Measurements from ENCODE around the gene ACOXL.

Gene ACOXL

DNA sequence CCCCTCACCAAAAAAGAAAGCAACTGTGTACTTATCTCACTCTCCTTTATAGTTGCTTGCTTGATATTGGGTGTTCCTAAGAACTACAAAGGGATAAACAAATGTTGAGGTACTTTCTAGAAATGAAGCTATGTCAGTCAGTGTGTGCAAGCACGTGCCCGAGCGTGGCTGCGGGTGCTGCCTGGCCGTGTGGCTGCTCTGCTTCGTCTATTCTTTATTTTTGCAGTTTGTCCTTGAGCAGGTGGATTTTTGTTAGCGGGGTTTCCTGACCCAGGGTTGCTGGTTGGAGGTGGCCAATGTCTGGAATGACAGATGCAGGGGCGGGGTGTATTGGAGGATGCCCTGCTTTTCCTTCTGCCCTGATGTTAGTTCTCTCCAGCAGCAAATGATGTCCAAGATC, 62.6 kb downstream of the ACOXL start:
- no peak for DNase-seq (ENCODE audit: low read depth)

DNA sequence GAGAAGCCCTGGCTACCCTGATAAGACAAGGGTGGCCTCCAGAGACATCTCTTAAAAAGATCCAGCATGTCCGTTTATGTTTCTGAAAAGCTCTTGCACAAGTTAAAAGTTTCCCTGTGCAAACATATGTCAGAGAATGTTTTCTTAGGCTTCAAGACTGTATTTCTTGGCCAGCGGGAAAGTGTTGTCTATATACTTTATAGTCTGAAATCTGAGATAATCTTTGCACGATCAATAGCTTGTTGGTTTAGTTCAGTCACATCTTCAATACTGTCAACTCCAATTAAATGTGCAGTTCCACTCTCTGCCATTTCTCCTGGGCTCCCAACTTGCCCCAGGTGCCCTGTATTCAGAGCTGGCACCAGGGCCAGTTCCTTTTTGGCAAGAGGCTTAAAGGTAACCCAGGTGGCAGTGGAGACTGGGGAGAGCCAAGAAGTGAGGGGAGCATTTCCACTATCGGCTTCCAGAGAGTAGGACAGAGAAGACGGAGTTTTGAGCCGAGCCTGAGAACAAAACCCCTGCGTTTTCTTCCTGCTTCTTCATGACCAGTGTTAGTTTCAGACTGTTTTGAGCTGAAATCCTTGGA, 64.4 kb downstream of the ACOXL start:
- DNase-seq (ENCODE audit: low read depth) = peak; percentile 10

DNA sequence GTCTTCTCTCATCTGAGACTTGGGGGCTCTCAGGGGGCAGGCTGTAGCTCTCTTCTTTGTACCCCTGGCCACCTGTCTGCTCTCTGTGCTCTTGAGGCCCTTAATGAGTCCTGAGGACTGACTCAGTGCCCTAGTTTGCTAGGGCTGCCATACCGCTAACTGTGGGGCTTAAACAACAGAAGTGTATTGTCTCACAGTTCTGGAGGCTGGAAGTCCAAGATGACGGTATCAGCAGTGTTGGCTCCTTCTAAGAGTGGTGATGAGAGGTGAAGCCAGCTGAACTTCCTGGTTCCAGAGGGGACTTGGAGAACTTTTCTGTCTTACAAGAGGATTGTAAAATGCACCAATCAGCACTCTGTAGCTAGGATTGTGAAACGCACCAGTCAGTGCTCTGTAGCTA, 67.0 kb downstream of the ACOXL start:
- no peak for DNase-seq (ENCODE audit: low read depth)

DNA sequence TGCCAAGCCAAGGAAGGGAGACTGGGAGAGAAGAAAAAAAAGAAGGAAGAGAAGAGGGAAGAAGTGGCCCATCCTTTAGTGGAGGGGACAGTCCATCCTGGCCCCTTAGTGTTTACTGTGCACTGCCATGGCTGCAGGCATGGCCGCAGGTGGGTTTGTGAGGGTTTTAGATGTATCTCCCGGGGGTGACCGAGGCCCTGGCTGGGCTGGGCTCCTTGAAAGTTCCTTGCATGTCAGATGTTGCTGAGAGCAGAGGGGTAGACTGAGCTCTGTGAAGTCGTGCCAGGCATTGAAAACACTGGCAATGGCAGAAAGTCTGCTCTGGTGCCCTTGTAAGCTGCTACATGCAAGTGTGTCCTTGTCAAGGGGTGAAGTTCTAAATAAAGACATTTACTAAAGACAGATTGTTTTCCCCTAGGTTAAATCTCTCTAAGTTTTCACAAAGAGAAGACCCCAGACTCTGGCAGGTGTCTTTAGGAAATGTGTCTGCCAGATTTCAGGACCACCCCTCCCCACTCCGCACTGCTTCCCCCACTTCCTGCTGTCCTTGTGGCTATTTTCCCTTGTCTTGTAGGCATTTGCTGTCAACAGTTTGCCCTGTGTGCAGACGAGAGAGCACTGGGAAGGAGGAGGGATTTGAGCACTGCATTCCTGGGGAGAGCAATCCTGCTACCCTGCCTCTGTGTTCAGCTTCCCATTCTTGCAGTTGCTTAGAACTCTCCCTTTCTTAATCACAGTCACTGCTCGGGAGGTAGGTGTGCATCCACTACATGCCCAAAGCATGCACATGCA, 68.4 kb downstream of the ACOXL start:
- no peak for DNase-seq (ENCODE audit: low read depth)

DNA sequence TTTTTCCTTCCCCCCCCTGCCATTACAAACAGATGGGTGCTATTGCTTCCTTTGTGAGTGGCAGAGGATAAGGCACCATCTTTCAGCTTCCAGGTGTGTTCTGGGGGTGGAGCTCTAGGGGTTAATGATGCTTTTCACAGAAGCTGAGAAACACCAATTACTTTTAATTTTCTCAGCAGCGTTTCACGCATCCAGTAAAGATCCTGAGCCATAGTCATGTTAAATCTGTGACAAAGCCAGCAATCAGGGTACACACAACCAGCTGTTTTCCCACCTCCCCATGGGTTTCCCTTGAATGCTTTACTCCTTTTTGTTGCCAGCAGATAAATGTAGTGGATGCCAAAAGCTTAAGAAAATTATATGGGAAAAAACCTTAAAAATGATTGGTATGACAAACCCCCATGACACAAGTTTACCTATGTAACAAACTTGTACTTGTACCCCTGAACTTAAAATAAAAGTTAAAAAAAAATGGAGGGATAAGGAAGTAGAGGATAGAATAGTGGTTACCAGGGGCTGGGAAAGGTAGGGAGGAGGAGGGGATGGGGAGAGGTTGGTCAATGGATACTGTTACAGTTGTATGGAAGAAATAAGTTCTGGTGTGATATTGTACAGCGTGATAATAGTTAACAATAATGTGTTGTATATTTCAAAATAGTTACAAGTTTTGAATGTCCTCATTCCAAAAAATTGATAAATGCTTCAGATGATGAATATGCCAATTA, 70.0 kb downstream of the ACOXL start:
- DNase-seq (ENCODE audit: low read depth) = no peak

DNA sequence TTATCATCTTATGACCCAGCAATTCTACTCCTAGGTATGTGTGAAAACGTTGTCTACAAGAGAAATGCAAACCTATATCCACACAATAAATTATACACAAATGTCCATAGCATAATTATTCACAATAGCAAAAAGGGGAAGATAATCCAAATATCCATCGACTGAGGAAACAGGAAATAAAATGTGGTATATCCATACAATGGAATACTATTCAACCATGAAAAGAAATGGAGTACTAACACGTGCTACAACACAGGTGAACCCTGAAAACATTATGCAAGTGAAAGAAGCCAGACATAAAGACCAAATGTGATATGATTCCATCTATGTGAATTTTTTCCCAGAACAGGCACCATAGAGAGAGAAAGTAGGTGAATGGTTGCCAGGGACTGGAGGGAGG, 72.1 kb downstream of the ACOXL start:
- DNase-seq (ENCODE audit: low read depth) = no peak

DNA sequence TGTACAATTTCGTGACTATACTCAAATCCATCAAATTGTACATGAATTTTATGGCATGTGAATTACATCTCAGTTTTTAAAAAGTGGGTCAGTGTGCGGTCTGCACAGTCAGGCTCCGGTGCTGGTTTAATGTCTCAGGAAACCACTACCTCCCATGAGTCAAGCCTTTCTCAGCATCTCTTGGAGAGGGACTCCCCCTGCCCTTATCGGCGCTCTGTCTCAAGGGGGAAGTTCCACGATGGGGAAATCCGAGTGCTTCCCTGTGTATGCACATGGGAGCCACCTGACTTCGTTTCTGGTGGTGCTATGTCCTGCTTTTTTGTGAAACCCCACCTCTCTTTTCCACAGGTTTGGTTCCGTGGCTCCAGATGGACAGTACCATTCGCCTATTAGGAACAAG, 72.5 kb downstream of the ACOXL start:
- no peak for DNase-seq (ENCODE audit: low read depth)

DNA sequence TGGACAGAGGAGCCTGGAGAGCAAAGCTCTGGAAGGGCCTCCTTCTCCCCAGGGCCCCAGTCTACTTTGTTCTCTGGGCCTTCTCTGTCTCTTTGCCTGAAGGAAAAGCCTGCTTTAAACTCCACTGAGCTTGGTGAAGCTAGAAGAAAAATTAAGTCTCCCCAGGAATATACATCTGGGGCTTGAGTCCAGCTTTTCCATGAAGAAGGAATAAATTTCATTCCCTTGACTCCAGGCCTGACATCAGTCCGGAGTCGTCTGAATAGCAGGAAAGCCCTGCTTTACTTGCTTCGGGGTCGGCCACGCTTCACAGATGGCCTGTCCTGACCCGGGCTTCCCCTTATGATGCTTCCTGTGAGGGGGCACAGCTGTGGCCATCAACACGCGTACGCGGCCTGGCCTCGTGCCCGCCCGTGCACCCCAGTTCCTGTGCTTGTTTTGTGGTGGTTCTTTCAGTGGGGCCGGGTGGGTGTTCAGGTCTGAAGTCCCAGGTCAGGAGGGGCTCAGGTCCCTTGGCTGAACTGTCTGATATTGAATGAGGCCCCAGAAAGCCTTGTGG, 73.6 kb downstream of the ACOXL start:
- no peak for DNase-seq (ENCODE audit: low read depth)

DNA sequence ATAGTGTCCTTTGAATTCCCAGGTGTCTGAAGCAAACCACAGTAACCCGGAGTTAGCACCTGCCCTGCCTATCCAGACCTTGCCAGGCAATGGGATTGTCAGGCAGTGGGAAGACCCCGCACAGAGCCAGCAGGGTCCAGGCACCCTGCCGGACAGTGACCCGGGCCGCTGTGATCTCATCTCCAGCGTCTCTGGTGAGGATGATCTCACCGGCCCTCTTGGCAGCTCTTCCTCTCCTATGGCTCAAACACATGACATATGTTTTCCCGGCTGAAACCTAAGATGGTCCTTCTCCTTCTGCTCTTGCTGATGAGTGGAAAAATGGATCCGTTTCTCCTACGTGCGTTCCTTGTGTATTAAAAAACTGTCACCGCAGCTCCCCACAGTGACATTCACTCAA, 75.1 kb downstream of the ACOXL start:
- peak; percentile 31 for DNase-seq (ENCODE audit: low read depth)

DNA sequence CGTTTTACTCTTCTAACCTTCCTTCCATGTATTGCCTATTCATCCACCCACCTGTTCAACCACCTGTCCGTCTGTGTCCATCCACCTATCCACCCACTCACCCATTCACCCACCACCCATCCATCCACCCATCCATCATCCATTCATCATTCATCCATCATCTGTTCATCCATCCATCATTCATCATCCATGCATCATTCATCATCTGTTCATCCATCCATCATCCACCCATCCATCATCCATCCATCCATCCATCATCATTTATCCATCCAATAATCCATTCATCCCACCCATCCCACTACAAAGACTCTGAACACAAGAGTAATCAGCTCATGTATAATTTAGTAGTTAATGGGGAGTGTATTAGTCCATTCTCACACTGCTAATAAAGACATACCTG, 78.0 kb downstream of the ACOXL start:
- DNase-seq (ENCODE audit: low read depth) = no peak

DNA sequence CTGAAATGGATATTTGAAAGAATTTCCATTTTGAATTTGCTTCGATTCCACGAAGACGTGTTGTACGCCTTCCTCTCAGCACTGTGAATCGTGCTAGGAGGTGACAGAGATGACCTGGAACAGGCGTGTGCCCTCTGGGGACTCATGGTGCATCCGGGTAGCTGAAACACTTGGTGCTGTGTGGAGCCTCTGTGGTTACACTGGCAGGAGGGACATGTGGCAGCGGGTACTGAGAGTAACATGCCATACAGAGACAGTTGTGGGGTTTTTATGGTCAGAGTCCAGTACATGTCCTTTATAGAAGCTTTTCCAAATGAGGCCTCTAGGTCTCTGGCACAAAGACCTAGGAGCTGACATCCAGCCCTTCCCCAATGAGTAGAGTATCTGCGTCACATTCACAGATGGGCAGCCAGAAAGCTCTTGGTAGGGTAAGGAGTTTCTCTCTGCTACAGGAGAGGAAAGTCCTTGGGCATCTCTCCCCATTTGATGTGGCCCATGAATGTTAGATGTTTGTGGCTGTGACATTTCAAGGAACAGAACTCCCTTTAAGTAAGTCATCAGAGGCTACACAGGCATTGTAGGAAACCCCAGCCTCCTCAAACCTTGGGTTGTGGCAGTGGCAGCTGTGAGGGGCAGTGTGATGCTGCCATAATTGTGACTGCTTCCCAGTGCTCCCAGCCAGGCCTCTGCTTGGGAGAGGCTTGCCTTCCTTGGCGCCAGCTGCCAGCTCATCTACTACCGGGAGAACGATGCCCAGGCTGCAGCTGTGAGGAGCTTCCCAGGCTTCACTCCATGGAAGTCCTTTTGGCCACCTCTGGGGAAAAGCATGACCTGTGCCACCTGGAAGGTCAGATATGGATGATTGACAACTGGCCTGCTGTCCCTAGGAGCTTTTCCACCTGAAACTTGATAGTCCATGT, 80.6 kb downstream of the ACOXL start:
- DNase-seq (ENCODE audit: low read depth) = no peak

DNA sequence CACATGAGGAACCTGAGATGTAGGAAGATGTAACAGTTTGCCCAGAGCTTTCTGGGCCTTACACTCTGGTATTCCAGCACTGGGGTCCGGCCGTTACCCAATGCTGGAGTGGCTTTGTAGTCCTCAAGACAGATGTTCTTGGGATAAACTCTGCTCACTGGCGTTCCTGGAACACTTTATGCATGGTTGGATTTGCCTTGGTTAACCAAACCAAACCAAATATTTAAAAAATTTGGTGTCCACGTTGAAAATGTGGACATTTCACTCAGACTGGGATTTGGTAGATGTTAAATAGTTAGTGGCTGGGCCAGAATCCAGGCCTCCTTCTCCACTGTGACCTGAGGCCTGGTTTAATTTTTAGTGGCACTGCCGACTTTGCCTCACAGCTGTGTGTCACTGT, 81.5 kb downstream of the ACOXL start:
- no peak for DNase-seq (ENCODE audit: low read depth)

DNA sequence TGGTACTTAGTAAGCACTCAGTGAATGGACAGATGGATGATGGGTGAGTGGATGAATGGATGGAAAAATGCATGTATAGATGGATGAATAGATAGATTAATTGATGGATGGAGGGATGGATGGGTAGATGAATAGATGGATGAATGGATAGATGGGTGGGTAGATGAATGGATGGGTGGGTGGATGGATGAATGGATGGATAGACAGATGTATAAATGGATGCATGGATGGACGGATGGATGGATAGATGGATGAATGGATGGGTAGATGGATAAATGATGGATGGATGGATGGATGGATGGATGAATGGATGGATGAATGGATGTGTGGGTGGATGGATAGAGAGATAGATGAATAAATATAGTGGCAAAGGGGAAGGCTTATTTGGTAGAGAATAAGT, 83.6 kb downstream of the ACOXL start:
- no peak for DNase-seq (ENCODE audit: low read depth)

DNA sequence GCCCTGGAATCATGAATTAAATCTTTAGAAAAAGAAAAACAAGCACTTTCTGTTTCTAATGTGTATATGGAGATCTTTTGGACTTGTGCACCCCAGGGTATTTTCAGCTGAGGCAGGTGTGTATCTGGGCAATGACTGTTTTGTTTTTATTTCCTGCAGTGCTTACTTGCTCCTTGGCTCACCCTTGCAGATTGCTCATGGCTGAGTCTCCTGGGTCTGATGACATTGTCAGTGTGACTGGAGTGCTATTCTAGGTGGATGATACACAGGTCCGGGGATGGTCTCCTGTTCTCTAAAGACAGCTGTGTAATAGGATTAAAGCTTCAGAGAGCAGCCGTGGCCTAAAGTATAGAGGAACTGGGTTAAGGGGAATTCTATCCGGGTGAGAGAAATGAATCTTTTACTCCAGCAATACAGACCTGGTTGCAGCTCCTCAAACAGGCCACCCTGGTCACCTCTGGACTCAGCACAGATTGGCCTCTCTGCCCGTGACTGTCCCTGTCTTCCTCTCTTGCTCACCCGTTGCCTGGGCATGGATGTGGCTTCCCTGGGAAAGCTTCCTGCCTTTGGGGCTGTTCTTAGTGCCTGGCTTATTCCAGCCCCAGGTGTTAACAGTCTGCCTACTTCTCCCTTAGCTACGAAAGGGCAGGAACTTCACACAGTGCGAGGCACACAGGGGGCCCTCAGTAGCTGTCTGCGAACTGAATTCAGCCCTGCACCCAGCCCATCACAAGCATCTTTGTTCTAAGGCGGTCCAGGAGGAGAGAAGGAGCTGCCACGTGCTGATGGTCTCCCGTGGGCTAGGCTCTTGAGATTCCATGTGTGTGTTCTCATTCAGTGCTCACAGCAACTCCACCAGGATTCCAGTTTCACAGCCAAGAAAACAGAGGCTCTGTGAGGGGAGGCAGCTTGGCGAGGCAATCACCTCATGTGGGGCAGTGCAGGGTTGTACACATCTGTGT, 84.3 kb downstream of the ACOXL start:
- DNase-seq (ENCODE audit: low read depth) = peak; percentile 2

DNA sequence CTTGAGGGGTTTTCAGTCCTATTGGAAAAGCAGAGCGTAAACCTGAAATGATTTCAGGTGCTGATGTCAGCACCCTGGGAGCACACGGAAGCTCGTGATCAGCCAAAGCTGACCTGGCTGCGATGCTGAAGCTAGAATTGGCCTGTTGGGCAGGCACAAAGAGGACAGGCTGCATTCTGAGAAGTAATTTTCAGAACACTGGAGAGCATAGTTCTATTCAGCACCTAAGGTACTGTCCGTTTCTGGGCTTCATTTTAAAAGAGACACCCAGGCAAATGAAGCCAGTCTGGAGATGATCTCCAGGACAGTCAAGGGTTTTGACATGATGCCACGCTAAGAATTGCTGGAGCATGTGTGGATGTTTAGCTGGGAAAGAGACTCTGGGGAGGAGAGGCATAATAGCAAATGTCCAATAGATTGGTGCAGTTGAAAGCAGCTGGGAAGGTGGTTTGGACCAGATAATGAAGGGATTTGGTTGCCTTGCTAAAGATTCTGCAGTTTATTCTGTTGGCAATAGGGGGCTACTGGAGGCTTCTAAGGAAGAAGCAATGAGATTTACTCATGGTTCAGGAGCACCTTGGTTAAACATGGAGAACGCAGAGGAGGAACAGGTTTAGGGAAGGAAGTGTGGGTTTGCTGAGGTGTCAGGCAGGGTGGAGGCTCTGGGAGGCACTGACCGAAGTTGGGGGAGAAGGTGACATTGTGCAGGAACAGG, 86.6 kb downstream of the ACOXL start:
- DNase-seq (ENCODE audit: low read depth) = no peak

DNA sequence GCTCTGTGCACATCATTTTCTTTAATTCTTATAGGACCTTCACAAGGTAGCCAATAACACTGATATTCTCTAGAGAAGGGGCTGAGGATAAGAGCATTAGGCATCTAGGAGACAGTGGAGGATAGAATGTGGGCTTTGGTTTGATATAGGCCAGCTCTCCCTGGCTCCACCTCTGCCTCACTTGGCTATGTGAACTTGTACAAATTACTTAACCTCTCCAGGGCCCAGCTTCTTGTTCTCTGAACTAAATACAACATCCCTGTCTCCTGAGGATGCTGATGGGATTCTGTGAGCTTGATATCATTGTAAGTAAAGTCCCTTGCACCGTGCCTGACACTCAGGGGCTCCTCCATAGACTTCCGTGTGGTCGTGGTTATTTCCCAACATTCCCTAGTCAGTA, 87.3 kb downstream of the ACOXL start:
- DNase-seq (ENCODE audit: low read depth) = no peak

DNA sequence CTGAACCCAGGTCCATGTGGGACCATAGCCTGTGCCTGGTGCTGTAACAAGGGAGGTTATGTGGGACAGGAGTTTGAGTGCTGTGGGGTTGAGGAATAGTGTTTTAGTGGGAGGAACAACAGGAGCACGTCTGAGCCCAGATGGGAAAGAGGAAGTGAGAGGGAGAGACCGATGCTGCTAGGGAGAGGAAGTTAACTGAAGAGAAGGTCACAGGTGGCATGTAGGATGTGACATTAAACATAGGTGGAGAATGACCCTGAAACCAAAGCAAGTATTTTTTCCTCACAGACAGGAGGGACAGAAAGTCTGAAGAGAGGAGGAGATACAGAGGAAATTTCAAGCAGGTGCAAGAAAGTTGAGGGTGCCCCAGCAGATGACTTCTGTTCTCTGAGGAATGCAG, 87.8 kb downstream of the ACOXL start:
- DNase-seq (ENCODE audit: low read depth) = no peak

DNA sequence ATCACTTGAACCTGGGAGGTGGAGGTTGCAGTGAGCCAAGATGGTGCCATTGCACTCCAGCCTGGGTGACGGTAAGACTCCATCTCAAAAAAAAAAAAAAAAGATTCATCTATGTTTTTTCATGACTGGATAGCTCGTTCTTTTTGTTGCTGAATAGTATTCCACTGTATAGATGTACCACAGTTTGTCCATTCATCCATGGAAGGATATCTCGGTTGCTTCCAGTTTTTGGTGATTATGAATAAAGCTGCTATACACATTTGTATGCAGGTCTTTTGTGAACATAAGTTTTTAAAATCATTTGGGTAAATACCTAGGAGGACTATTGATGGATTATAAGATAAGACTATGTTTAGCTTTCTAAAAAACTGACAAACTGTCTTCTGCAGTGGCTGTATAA, 90.8 kb downstream of the ACOXL start:
- no peak for DNase-seq (ENCODE audit: low read depth)

DNA sequence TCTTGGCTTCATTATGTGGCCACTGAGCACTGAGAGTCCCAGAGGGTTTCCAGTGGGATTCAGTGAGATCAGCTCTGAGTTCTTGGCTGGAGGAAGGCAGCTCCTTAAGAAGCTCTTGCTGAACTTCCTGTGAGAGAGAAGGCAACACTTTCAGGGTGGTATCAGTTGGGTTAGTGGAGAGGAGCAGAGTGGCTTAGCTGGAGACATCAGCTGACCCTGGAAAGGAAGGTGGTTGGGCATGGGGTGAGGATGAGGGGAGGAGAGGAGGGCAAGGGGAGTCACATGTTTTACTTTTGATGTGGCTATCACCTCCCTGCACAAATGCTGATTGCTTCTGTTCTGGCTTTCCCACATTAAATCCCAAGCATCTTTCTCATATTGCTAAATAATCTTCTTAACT, 95.1 kb downstream of the ACOXL start:
- no peak for DNase-seq (ENCODE audit: low read depth)

DNA sequence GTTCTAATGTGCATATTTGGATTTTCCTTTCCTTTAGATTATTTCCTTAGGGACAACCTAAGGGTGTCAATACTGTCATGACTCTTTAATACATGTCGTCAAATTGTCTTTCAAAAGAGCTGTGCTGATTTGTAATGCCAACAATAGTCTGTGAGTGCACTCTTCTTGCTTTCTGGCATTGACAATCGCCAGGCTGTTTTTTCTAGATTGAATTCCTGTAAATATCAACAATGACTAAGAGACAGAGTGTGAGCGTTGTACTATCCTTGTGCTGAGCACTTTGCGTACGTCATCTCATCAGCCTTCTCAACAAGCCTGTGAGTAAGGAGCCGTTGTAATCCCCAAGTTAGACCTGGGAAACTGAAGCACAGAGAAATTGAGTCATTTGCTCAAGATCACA, 96.0 kb downstream of the ACOXL start:
- DNase-seq (ENCODE audit: low read depth) = peak; percentile 18
